H9 (cell line): Measurements from ENCODE around the gene TRMT2A. TPM values are rescaled to one million over a fixed set of nuclear protein-coding genes. Genes with fewer than 3 reads are reported as not detected.

Source experiments
- DNase-seq: peaks from one replicate; pipeline ENCODE4 v3.0.0-alpha.2; 2017
- H2AFZ ChIP-seq: one replicate; pipeline ENCODE4 v1.6.1; 2013; ENCODE audit warnings: mild to moderate bottlenecking, low read length, control low read depth, moderate library complexity
- H2AK5ac ChIP-seq: 2 replicates; pipeline ENCODE4 v1.6.1; 2013; ENCODE audit warnings: low read length, control low read depth, mixed read lengths; ENCODE audit not compliant: insufficient read length
- H2BK120ac ChIP-seq: one replicate; pipeline ENCODE4 v1.6.1; 2013; ENCODE audit warnings: low read depth, mild to moderate bottlenecking, low read length, control low read depth, inconsistent platforms; ENCODE audit not compliant: poor library complexity, severe bottlenecking
- H2BK12ac ChIP-seq: 2 replicates; pipeline ENCODE4 v1.6.1; 2013; ENCODE audit warnings: low read length, control low read depth, mixed read lengths, low read depth; ENCODE audit not compliant: insufficient read length
- H2BK15ac ChIP-seq: 2 replicates; pipeline ENCODE4 v1.6.1; 2013; ENCODE audit warnings: low read depth, low read length, control low read depth
- H2BK20ac ChIP-seq: one replicate; pipeline ENCODE4 v1.6.1; 2013; ENCODE audit warnings: low read depth, mild to moderate bottlenecking, low read length, control low read depth, inconsistent platforms; ENCODE audit not compliant: poor library complexity, severe bottlenecking
- H2BK5ac ChIP-seq: 2 replicates; pipeline ENCODE4 v1.6.1; 2013; ENCODE audit warnings: low read length, control low read depth, mixed read lengths; ENCODE audit not compliant: insufficient read length
- H3K14ac ChIP-seq: 2 replicates; pipeline ENCODE4 v1.6.1; 2013; ENCODE audit warnings: low read length, control low read depth; ENCODE audit not compliant: insufficient read depth
- H3K18ac ChIP-seq: 2 replicates; pipeline ENCODE4 v1.6.1; 2013; ENCODE audit warnings: low read depth, mild to moderate bottlenecking, mixed read lengths, low read length, control low read depth; ENCODE audit not compliant: insufficient read length
- H3K23ac ChIP-seq: 2 replicates; pipeline ENCODE4 v1.6.1; 2013; ENCODE audit warnings: low read length, control low read depth, mixed read lengths, low read depth; ENCODE audit not compliant: insufficient read length
- H3K23me2 ChIP-seq: 2 replicates; pipeline ENCODE4 v1.6.1; 2013; ENCODE audit warnings: low read depth, mild to moderate bottlenecking, mixed read lengths, low read length, control low read depth; ENCODE audit not compliant: insufficient read length, poor library complexity, severe bottlenecking
- H3K27ac ChIP-seq: 2 replicates; pipeline ENCODE4 v1.5.1; 2013; ENCODE audit warnings: low read length, control low read depth, mixed read lengths, low read depth; ENCODE audit not compliant: insufficient read length
- H3K27me3 ChIP-seq: 2 replicates; pipeline ENCODE4 v1.6.1; 2013; ENCODE audit warnings: low read length, control low read depth, inconsistent platforms; ENCODE audit not compliant: insufficient read depth
- H3K4ac ChIP-seq: 2 replicates; pipeline ENCODE4 v1.6.1; 2013; ENCODE audit warnings: low read depth, mild to moderate bottlenecking, control low read depth, inconsistent platforms, low read length, moderate library complexity
- H3K4me1 ChIP-seq: 2 replicates; pipeline ENCODE4 v1.6.1; 2013; ENCODE audit warnings: low read length, control low read depth, inconsistent platforms; ENCODE audit not compliant: insufficient read depth
- H3K4me2 ChIP-seq: 2 replicates; pipeline ENCODE4 v1.6.1; 2013; ENCODE audit warnings: low read length, control low read depth, mixed read lengths; ENCODE audit not compliant: insufficient read length, insufficient read depth
- H3K56ac ChIP-seq: 2 replicates; pipeline ENCODE4 v1.6.1; 2013; ENCODE audit warnings: low read depth, mild to moderate bottlenecking, mixed read lengths, low read length, control low read depth; ENCODE audit not compliant: insufficient read length
- H3K79me1 ChIP-seq: 2 replicates; pipeline ENCODE4 v1.6.1; 2013; ENCODE audit warnings: low read depth, mild to moderate bottlenecking, moderate library complexity, low read length, control low read depth, inconsistent platforms; ENCODE audit not compliant: insufficient read depth, poor library complexity, severe bottlenecking
- H3K79me2 ChIP-seq: 2 replicates; pipeline ENCODE4 v1.6.1; 2013; ENCODE audit warnings: low read length, control low read depth, inconsistent platforms; ENCODE audit not compliant: insufficient read depth
- H3K9ac ChIP-seq: 2 replicates; pipeline ENCODE4 v1.6.1; 2013; ENCODE audit warnings: low read length, control low read depth, mixed read lengths; ENCODE audit not compliant: insufficient read length; ENCODE audit errors: extremely low read depth
- H3K9me3 ChIP-seq: one replicate; pipeline ENCODE4 v1.6.1; 2013; ENCODE audit warnings: low read depth, low read length, inconsistent platforms; ENCODE audit not compliant: control insufficient read depth
- H3T11ph ChIP-seq: one replicate; pipeline ENCODE4 v1.6.1; 2013; ENCODE audit warnings: mild to moderate bottlenecking, low read length, control low read depth, inconsistent platforms
- H4K20me1 ChIP-seq: one replicate; pipeline ENCODE4 v1.6.1; 2013; ENCODE audit not compliant: control insufficient read depth, insufficient read length, insufficient read depth
- H4K5ac ChIP-seq: 2 replicates; pipeline ENCODE4 v1.6.1; 2013; ENCODE audit warnings: low read depth, mild to moderate bottlenecking, mixed read lengths, low read length, control low read depth; ENCODE audit not compliant: insufficient read length
- H4K8ac ChIP-seq: replicated peaks from 2 replicates; pipeline ENCODE4 v1.6.1; 2013; ENCODE audit warnings: low read length, control low read depth, mixed read lengths, low read depth; ENCODE audit not compliant: insufficient read length
- H4K91ac ChIP-seq: 2 replicates; pipeline ENCODE4 v1.6.1; 2013; ENCODE audit warnings: low read depth, mild to moderate bottlenecking, moderate library complexity, mixed read lengths, low read length, control low read depth; ENCODE audit not compliant: insufficient read length
- H3K27ac Mint-ChIP-seq, 3 experiments: 2 replicates in 2 of 3; 3 replicates in 1 of 3; pipeline ENCODE4 v1.8.0; 2020 to 2021; ENCODE audit warnings: mixed read lengths in 3 of 3, mild to moderate bottlenecking in 1 of 3, moderate library complexity in 1 of 3
- H3K27me3 Mint-ChIP-seq: 2 replicates; pipeline ENCODE4 v1.8.0; 2021; ENCODE audit warnings: low read depth, mild to moderate bottlenecking, moderate library complexity, mixed read lengths
- H3K36me3 Mint-ChIP-seq, 3 experiments: 2 replicates in 2 of 3; 3 replicates in 1 of 3; pipeline ENCODE4 v1.8.0; 2020 to 2021; ENCODE audit warnings: low read depth in 3 of 3, mixed read lengths in 3 of 3; ENCODE audit not compliant: insufficient read depth in 1 of 3
- H3K4me1 Mint-ChIP-seq, 2 experiments: 2 replicates each; pipeline ENCODE4 v1.8.0; 2020; ENCODE audit warnings: mixed read lengths in 2 of 2
- H3K4me3 Mint-ChIP-seq, 2 experiments: 2 replicates in 1 of 2; 3 replicates in 1 of 2; pipeline ENCODE4 v1.8.0; 2020 to 2021; ENCODE audit warnings: mild to moderate bottlenecking in 2 of 2, mixed read lengths in 2 of 2, moderate library complexity in 1 of 2
- H3K9me3 Mint-ChIP-seq, 2 experiments: 2 replicates in 1 of 2; 3 replicates in 1 of 2; pipeline ENCODE4 v1.8.0; 2020; ENCODE audit warnings: mild to moderate bottlenecking in 2 of 2, mixed read lengths in 2 of 2, moderate library complexity in 1 of 2
- WGBS: extraction: QIAGEN DNeasy Blood & Tissue Kit; methylation state at CpG from one replicate; pipeline ENCODE4 v1.1.7; 2013; ENCODE audit warnings: missing lambda C conversion rate, low lambda C conversion rate, mixed read lengths; ENCODE audit not compliant: insufficient read length; ENCODE audit errors: extremely low coverage; 5-methylcytosine and 5-hydroxymethylcytosine counted together
- total RNA-seq: library from RNA; stranded (reverse); gene quantifications from 2 replicates; pipeline ENCODE4 v1.2.1, GENCODE V29; 2021
- TF ChIP-seq, protein P1 (sequence below): fragments of 200-600 bp; sonication (generic); conservative IDR thresholded peaks from 3 replicates; pipeline ENCODE4 v1.8.0; 2021; ENCODE audit warnings: antibody characterized with exemption, mild to moderate bottlenecking

The TRMT2A gene
- total RNA-seq, 1 experiment from 2014 or later, result 58.2 TPM

DNA sequence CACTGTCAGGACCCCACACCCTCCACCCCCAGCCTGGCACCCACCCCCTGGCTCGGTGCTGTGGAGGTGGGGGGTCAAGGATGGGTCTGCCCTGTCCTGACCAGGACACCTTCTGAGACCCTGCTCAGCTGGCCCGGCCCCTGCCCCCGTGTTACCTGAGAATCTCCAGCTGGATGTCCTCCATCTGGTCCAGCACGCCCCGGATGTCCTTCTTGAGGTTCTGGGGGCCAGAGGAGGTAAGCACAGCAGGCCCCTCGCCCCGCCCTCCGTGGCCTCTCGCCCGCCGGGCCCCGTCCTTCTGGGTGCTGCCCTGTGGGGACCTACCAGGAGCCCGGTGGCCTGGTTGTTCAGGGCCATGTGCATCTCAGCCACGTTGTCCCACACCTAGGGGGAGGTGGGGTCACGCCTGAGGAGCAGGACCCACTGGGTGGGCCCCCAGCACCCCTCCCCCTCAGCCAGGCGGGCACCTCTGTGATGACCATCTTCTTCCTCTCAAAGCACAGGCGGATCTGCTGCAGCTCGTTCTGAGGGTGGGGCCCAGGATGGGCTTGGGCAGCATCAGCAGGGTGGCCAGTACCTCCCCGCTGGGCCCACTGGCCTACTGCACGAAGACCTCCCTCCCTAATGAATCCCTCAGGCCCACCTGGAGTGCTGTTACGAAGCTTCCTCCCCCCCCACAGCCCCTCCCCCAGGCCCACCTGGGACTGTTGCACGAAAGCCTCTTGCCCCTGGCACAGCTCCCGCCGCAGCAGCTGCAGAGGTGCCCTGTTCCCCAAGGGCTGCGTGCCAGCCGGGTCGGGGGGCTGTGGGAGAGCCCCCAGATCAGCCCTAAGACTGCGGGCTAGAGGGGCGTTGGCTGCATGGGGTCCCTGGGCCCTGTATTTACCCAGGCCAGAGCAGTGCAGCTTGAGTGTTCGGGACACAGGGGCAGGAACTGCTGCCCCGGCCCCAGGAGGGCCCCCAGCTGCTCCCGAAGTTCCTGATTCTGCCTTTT is 32.5 kb upstream of the TRMT2A start:
- no peaks in the 10 kb centered on the region for H3K27me3 ChIP-seq
- no peak overlapping the region for H2BK15ac ChIP-seq
- H4K8ac ChIP-seq, result no peak overlapping the region
- TF ChIP-seq, protein P1, sequence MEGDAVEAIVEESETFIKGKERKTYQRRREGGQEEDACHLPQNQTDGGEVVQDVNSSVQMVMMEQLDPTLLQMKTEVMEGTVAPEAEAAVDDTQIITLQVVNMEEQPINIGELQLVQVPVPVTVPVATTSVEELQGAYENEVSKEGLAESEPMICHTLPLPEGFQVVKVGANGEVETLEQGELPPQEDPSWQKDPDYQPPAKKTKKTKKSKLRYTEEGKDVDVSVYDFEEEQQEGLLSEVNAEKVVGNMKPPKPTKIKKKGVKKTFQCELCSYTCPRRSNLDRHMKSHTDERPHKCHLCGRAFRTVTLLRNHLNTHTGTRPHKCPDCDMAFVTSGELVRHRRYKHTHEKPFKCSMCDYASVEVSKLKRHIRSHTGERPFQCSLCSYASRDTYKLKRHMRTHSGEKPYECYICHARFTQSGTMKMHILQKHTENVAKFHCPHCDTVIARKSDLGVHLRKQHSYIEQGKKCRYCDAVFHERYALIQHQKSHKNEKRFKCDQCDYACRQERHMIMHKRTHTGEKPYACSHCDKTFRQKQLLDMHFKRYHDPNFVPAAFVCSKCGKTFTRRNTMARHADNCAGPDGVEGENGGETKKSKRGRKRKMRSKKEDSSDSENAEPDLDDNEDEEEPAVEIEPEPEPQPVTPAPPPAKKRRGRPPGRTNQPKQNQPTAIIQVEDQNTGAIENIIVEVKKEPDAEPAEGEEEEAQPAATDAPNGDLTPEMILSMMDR, result no peak
- peaks cover 5% of the 10 kb centered on the region for H3K23me2 ChIP-seq
- H3K79me2 ChIP-seq, result no peaks in the 10 kb centered on the region
- H2BK12ac ChIP-seq, result no peak overlapping the region
- no peak overlapping the region for H2BK20ac ChIP-seq
- H3K4ac ChIP-seq, result no peak overlapping the region
- no peak overlapping the region for H4K91ac ChIP-seq
- Mint-ChIP-seq H3K27ac (no peak overlapping the region), H3K36me3 (no peaks in the 10 kb centered on the region; a peak in 1 of 7 replicates), H3K4me1 (peaks cover 3 to 5% of the 10 kb centered on the region in 2 experiments; a peak in 3 of 4 replicates), H3K4me3 (no peak overlapping the region), H3K27me3 (no peaks in the 10 kb centered on the region), H3K9me3 (no peaks in the 10 kb centered on the region; a peak in 1 of 5 replicates)
- H2BK5ac ChIP-seq, result no peak overlapping the region
- H2AFZ ChIP-seq, result no peak overlapping the region
- no peak overlapping the region for H3K4me2 ChIP-seq
- H2AK5ac ChIP-seq, result no peak overlapping the region
- H3K18ac ChIP-seq, result no peak overlapping the region
- H2BK120ac ChIP-seq, result no peak overlapping the region
- no peak overlapping the region for H3K9ac ChIP-seq
- no peaks in the 10 kb centered on the region for H3K9me3 ChIP-seq
- H3K4me1 ChIP-seq, result no peaks in the 10 kb centered on the region
- no peak overlapping the region for H4K5ac ChIP-seq
- no CpG with 5 or more reads among the region's 32 CpGs for WGBS
- no peak overlapping the region for H3K23ac ChIP-seq
- no peaks in the 10 kb centered on the region for H3K79me1 ChIP-seq
- H3T11ph ChIP-seq, result no peak overlapping the region
- no peaks in the 10 kb centered on the region for H4K20me1 ChIP-seq
- no peak overlapping the region for H3K56ac ChIP-seq
- H3K27ac ChIP-seq, result no peak overlapping the region
- no peak overlapping the region for H3K14ac ChIP-seq
- DNase-seq, result no peak
